HUDEP-2 (cell line): ENCODE results near the gene CFAP20.

Experiments used
- DNase-seq, 76 experiments: peaks; one replicate each; lab custom pipeline; 2025; ENCODE audit not compliant: unreplicated experiment in 76 of 76; lab: John Stamatoyannopoulos, UW

Gene CFAP20

GRCh38 chr16:58125781-58126335, 3.3 kb downstream of the CFAP20 start:
- DNase-seq: no peak

GRCh38 chr16:58125041-58125440, 4.1 kb downstream of the CFAP20 start:
- DNase-seq: no peak

- DNase-seq: no peak
Measured at GRCh38 chr16:58124601-58124915, 4.6 kb downstream of the CFAP20 start.

GRCh38 chr16:58123896-58124600, 5.1 kb downstream of the CFAP20 start:
- DNase-seq: no peak

- no peak for DNase-seq
Measured at GRCh38 chr16:58121132-58121531, 8.0 kb downstream of the CFAP20 start.

- DNase-seq: no peak
Measured at GRCh38 chr16:58120234-58120633, 8.9 kb downstream of the CFAP20 start.

GRCh38 chr16:58119509-58119845, 9.7 kb downstream of the CFAP20 start:
- DNase-seq: no peak

GRCh38 chr16:58118801-58119508, 10.2 kb downstream of the CFAP20 start:
- no peak for DNase-seq

GRCh38 chr16:58116529-58116928, 12.7 kb downstream of the CFAP20 start:
- no peak for DNase-seq

- no peak for DNase-seq
Measured at GRCh38 chr16:58116081-58116480, 13.1 kb downstream of the CFAP20 start.

- no peak for DNase-seq
Measured at GRCh38 chr16:58114827-58115825, 14.1 kb downstream of the CFAP20 start.

GRCh38 chr16:58111302-58111627, 17.9 kb downstream of the CFAP20 start:
- DNase-seq: no peak

GRCh38 chr16:58110571-58111301, 18.4 kb downstream of the CFAP20 start:
- DNase-seq: no peak

GRCh38 chr16:58109881-58110280, 19.3 kb downstream of the CFAP20 start:
- DNase-seq: no peak

- DNase-seq: no peak
Measured at GRCh38 chr16:58109330-58109729, 19.9 kb downstream of the CFAP20 start.

GRCh38 chr16:58107709-58108108, 21.5 kb downstream of the CFAP20 start:
- no peak for DNase-seq

GRCh38 chr16:58107228-58107627, 22.0 kb downstream of the CFAP20 start:
- no peak for DNase-seq

- no peak for DNase-seq
Measured at GRCh38 chr16:58105631-58106030, 23.6 kb downstream of the CFAP20 start.

- no peak for DNase-seq
Measured at GRCh38 chr16:58102665-58103392, 26.4 kb downstream of the CFAP20 start.

GRCh38 chr16:58099956-58100300, 29.3 kb downstream of the CFAP20 start:
- DNase-seq: no peak
